Heart left ventricle (tissue), 13 donors: ENCODE data around the gene ESPN.

Source experiments
- POLR2A ChIP-seq, 2 donors: fragments of 450-650 bp; IDR thresholded peaks; one replicate each; pipeline ENCODE4 v1.6.1; 2017; ENCODE audit warnings: antibody characterized with exemption in 2 of 2, mild to moderate bottlenecking in 2 of 2, moderate library complexity in 2 of 2
- TF ChIP-seq, protein P1 (sequence below), 12 donors: fragments of 200-600 bp; sonication (generic) in 4 of 12; IDR thresholded peaks; one replicate each; pipeline versions ENCODE4 v1.5.0 to v1.8.0; 2018 to 2022; ENCODE audit warnings: antibody characterized with exemption in 12 of 12, mild to moderate bottlenecking in 5 of 12
- donor health status: ischemic (EF 13 %, LVEDD 7.1; RV severe dilation, severe dysfunction).
- donor health status: DM: no; HTN: yes; CAD: no.
- donor health status: DM: no; HTN: no; CAD: no.
- donor health status: ischemic (EF 25% LVEDD 6.9; RV normal size, moderate dysfunction).
- donor health status: ischemic (EF 25% LVEDD 5.7; RV mildly dilated, moderate dysfunction).
- donor health status: ischemic (EF 35%, LVEDD 5.7; RV mildly dilated, moderate dysfunction).
- donor health status: nonischemic (EF 11% LVEDD 7.7; RV severe dilation, severe dysfunction).
- donor health status: DM: yes; HTN: yes; CAD: no.
- donor health status: PGD.
- donor health status: ischemic (EF 29% LVEDD 5.4; RV normal size, mild dysfunction).
- donor health status: nonischemic (EF 23%, LVEDD 6.1; RV moderate dilation, normal function).

DNA sequence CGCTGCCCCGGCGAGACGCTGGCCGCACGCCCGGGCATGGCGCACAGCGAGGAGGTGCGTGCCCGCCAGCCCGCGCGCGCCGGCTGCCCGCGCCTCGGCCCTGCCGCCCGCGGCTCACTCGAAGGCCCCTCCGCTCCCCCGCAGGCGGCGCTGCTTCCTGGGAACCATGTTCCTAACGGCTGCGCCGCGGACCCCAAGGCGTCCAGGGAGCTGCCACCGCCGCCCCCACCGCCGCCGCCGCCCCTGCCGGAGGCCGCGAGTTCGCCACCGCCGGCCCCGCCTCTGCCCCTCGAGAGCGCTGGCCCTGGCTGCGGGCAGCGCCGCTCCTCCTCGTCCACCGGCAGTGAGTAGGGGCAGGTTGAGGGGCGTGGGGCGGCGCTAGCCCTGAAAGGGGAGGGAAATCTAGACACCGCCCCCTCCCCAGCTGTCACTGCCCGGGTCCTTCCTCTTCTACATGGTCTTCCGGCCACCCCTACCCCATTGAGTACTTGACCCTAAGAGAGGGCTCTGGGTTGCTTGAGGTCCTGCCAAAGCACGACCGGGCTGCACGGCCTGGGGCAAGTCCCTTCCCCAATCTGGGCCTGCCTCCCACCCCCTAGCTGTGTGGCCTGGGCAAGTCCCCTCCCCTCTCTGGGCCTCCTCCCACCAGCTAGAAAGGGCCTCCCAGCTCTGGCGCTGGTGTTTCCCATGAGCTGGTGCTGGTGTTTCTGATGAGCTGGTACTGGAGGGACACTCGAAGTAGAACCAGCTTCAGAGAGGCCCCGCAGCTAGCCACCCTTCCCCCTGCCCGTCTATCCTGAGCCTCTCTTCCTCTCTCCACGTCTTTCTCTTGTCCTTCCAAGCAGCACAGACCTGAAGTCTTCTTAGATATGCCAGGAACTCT is 24.4 kb downstream of the ESPN start:
- TF ChIP-seq, protein P1, sequence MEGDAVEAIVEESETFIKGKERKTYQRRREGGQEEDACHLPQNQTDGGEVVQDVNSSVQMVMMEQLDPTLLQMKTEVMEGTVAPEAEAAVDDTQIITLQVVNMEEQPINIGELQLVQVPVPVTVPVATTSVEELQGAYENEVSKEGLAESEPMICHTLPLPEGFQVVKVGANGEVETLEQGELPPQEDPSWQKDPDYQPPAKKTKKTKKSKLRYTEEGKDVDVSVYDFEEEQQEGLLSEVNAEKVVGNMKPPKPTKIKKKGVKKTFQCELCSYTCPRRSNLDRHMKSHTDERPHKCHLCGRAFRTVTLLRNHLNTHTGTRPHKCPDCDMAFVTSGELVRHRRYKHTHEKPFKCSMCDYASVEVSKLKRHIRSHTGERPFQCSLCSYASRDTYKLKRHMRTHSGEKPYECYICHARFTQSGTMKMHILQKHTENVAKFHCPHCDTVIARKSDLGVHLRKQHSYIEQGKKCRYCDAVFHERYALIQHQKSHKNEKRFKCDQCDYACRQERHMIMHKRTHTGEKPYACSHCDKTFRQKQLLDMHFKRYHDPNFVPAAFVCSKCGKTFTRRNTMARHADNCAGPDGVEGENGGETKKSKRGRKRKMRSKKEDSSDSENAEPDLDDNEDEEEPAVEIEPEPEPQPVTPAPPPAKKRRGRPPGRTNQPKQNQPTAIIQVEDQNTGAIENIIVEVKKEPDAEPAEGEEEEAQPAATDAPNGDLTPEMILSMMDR (IDR thresholded peaks at IDR 0.05): peak in 2 of 12 donors; percentile 10 to 17
- TF ChIP-seq POLR2A (IDR thresholded peaks at IDR 0.05): no peak
